WERI-Rb-1 (cell line): ENCODE measurements around the gene UACA.

Experiments used
- DNase-seq: peaks from one replicate; pipeline ENCODE4 v3.0.0-alpha.2; 2020
- H3K27ac ChIP-seq: fragments of 250-450 bp; sonication (Bioruptor Pico); 2 replicates; pipeline ENCODE4 v1.5.1; 2020; ENCODE audit warnings: mild to moderate bottlenecking, moderate library complexity
- H3K27me3 ChIP-seq: fragments of 250-450 bp; sonication (Bioruptor Pico); 2 replicates; pipeline ENCODE4 v1.5.1; 2021; ENCODE audit warnings: mild to moderate bottlenecking, low read depth, moderate library complexity; ENCODE audit not compliant: insufficient read depth, severe bottlenecking
- H3K36me3 ChIP-seq: fragments of 250-450 bp; sonication (Bioruptor Pico); 2 replicates; pipeline ENCODE4 v1.5.1; 2020; ENCODE audit warnings: mild to moderate bottlenecking, moderate library complexity
- H3K4me3 ChIP-seq: 2 replicates; pipeline ENCODE4 v1.5.1; 2011; ENCODE audit warnings: low read depth, mild to moderate bottlenecking, control low read depth, low read length
- H3K9me3 ChIP-seq: fragments of 250-450 bp; sonication (Bioruptor Pico); 2 replicates; pipeline ENCODE4 v1.5.1; 2021; ENCODE audit warnings: mild to moderate bottlenecking, moderate library complexity; ENCODE audit not compliant: severe bottlenecking
- CTCF ChIP-seq: IDR thresholded peaks from 2 replicates; pipeline ENCODE4 v1.5.1; 2011; ENCODE audit warnings: low read depth, mild to moderate bottlenecking, control low read depth, inconsistent platforms, low read length

UACA gene

DNA sequence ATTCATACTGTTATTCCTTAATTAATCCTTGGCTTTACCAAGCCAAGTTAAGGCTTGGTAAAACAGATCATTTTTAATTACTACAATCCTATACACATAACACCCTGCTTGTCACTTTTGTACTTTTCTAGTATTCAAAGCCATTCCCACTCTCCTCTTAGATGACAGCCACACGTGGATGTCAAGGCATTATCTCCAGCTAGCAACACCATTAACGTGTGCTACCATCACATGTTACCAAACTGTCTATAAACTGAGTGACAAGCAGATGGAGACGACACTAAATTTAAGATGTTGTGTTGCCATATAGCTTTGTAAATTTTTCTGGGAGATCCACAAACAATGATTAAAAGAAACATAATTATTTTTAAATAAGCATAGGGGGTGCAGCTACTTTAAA lies 103.7 kb downstream of the UACA start:
- no peak for DNase-seq
- Histone ChIP-seq H3K9me3 (no peaks in the 10 kb centered on the region), H3K27ac (no peak overlapping the region), H3K4me3 (no peak overlapping the region), H3K36me3 (no peaks in the 10 kb centered on the region), H3K27me3 (no peaks in the 10 kb centered on the region)
- TF ChIP-seq CTCF: no peak

DNA sequence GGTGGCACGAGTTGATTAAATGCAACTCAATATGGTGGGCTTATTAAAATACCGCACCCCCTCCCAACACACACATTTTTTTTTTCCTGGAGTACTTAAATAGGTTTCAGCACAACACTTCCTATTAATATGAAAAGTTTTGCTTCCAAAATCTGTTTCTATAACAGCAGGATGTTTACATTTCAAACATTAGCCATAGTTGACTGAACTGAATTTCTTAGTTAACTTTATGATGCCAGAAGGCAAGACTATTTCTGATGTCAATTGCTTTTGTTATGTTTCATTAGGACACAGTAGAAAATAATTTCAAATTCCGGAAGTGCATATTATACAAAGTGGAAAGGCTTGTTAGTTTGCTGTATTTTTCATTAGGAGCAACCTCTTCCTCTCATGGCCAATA lies 104.7 kb downstream of the UACA start:
- no peak for TF ChIP-seq CTCF
- Histone ChIP-seq H3K36me3 (no peaks in the 10 kb centered on the region), H3K27me3 (no peaks in the 10 kb centered on the region), H3K27ac (no peak overlapping the region), H3K4me3 (no peak overlapping the region), H3K9me3 (no peaks in the 10 kb centered on the region)
- DNase-seq: no peak

DNA sequence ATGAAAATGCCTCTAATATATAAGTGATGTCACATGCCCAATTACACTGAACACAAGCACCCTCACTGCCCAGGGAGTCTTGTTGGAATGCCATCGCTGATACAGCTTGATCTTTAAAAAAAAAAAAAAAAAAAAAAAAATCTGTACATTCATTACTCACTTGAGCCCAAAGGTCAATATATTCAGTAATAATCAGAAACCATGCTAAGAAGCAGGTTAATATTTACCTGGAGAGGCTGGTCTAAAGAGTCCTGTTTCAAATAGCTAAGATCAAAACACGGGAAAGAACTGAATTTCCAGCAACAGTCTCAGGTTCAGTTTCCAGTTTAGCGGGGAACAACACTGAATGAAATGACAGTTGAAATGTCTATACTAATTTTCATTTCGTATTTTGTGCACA lies 109.9 kb downstream of the UACA start:
- H3K4me3 ChIP-seq: no peak overlapping the region
- no peak for TF ChIP-seq CTCF
- no peaks in the 10 kb centered on the region for H3K9me3 ChIP-seq
- no peak for DNase-seq
- no peaks in the 10 kb centered on the region for H3K27me3 ChIP-seq
- no peaks in the 10 kb centered on the region for H3K36me3 ChIP-seq
- H3K27ac ChIP-seq: no peak overlapping the region

DNA sequence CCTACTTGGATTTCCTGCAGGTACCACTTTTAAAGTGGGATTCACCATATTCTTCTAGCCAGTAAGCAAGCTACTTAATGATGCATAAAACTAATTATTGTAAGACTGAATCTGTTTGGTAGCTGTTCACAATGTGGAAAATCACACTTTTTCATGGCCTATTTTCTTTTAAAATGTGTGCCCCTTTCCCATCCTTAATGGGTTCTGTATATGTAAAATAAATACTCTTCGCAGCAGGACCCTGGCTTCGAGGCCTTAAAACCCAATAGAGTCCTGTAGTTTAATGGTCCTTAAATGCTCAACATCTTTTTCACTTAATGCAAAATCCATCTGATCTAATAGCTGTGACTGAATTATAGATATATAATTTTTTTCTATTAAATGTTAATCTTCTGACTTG lies 111.0 kb downstream of the UACA start:
- H3K36me3 ChIP-seq: no peaks in the 10 kb centered on the region
- H3K4me3 ChIP-seq: no peak overlapping the region
- H3K27ac ChIP-seq: no peak overlapping the region
- no peak for TF ChIP-seq CTCF
- no peaks in the 10 kb centered on the region for H3K27me3 ChIP-seq
- no peaks in the 10 kb centered on the region for H3K9me3 ChIP-seq
- DNase-seq: no peak

DNA sequence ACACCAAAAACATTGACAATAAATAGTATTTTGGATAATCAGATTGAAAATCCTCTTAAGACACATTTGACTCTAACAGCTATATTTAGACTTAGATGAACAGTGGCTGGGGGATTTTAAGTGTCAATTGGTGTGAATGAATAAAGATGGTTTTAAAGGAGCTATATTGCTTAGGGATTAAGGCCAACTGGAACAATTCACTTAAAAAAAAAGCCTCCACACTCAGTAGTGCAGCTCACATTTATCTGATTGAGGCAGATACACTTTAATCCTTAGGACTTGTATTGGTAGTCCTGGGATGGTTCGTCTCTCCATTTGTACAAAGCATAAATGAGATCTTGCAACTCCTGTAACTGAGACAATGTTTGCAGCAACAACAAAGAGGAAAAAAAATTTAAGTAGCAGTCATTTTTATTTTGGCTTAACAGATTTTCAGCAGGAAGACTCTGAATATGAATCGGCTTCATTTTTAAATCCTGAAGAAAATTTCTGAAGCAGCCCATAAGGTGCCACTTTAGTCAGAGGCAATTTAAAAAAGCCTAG lies 112.0 kb downstream of the UACA start:
- Histone ChIP-seq H3K9me3 (no peaks in the 10 kb centered on the region), H3K27me3 (no peaks in the 10 kb centered on the region), H3K27ac (no peak overlapping the region), H3K36me3 (no peaks in the 10 kb centered on the region), H3K4me3 (no peak overlapping the region)
- DNase-seq: no peak
- no peak for TF ChIP-seq CTCF

GRCh38 chr15:70650567-70651302 lies 112.6 kb downstream of the UACA start:
- H3K27me3 ChIP-seq: no peaks in the 10 kb centered on the region
- H3K4me3 ChIP-seq: no peak overlapping the region
- no peak overlapping the region for H3K27ac ChIP-seq
- DNase-seq: peak; percentile 19
- no peaks in the 10 kb centered on the region for H3K9me3 ChIP-seq
- no peak for TF ChIP-seq CTCF
- no peaks in the 10 kb centered on the region for H3K36me3 ChIP-seq
